Peyer's patch (tissue), 4 donors: ENCODE measurements around the gene FAM222A.

Experiments
- POLR2A ChIP-seq, 2 donors: fragments of 450-650 bp; IDR thresholded peaks; one replicate each; pipeline ENCODE4 v1.5.1; 2017; ENCODE audit warnings: antibody characterized with exemption in 2 of 2, mild to moderate bottlenecking in 2 of 2, moderate library complexity in 2 of 2
- TF ChIP-seq, protein P1 (sequence below), 6 experiments: fragments of 450-650 bp in 4 of 6; fragments of 200-600 bp in 2 of 6; sonication (generic) in 1 of 6; IDR thresholded peaks; one replicate each; pipeline ENCODE4 v1.5.1; 2017 to 2019; ENCODE audit warnings: antibody characterized with exemption in 6 of 6, mild to moderate bottlenecking in 3 of 6, moderate library complexity in 1 of 6

DNA sequence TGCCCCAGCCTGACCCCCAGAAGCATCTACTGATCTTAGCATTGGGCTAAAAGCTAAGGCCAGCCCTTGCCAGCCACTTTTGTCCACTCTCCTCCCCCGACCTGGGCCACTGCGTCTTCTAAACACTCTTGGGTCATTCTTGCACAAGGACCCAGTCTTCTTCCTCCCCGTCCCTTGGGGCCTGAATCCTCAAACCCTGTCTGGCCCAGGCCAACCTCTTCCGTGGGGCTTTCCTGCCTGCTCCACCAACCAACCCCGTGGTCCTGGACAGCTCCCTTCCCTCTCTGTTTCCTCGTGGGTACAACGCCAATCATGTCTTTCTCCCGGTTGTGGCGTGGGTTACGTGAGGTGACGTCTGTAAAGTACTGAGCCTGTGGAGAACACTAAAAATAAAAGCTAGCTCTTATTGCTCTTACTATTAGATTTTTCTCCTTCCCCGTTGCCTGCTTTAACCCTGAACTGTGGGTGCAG lies 21.5 kb downstream of the FAM222A start:
- TF ChIP-seq, protein P1, sequence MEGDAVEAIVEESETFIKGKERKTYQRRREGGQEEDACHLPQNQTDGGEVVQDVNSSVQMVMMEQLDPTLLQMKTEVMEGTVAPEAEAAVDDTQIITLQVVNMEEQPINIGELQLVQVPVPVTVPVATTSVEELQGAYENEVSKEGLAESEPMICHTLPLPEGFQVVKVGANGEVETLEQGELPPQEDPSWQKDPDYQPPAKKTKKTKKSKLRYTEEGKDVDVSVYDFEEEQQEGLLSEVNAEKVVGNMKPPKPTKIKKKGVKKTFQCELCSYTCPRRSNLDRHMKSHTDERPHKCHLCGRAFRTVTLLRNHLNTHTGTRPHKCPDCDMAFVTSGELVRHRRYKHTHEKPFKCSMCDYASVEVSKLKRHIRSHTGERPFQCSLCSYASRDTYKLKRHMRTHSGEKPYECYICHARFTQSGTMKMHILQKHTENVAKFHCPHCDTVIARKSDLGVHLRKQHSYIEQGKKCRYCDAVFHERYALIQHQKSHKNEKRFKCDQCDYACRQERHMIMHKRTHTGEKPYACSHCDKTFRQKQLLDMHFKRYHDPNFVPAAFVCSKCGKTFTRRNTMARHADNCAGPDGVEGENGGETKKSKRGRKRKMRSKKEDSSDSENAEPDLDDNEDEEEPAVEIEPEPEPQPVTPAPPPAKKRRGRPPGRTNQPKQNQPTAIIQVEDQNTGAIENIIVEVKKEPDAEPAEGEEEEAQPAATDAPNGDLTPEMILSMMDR (IDR thresholded peaks at IDR 0.05), result no peak
- TF ChIP-seq POLR2A (IDR thresholded peaks at IDR 0.05), result no peak
